OCI-LY7 (cell line): ENCODE results near the gene RHBDL1. TPM values are rescaled to one million over a fixed set of nuclear protein-coding genes. Genes with fewer than 3 reads are reported as not detected.
A peak's percentile ranks its signal among the peaks of the same experiment; 100 is the strongest.

ENCODE experiments used
- BruUV-seq: library from RNA; stranded (reverse); fragments of 400-500 nt; replicated peaks from 2 replicates; lab custom pipeline; 2021; lab: Mats Ljungman, UMichigan
- CTCF ChIA-PET: fragments of 300-600 bp; sonication (Branson Sonifier 250); formaldehyde crosslinking; loops from one replicate; lab custom pipeline; 2022; ENCODE audit warnings: antibody characterized with exemption; ENCODE audit not compliant: unreplicated experiment; lab: Charles Lee
- POLR2A ChIA-PET: fragments of 300-600 bp; sonication (Branson Sonifier 250); formaldehyde crosslinking; loops from one replicate; lab custom pipeline; 2022; ENCODE audit warnings: antibody characterized with exemption; lab: Charles Lee
- DNase-seq: peaks from one replicate; pipeline ENCODE4 v3.0.0-alpha.2; 2015; ENCODE audit warnings: low spot score
- H2AFZ ChIP-seq: fragments of 200-600 bp; sonication (generic), shearing (Covaris generic); 2 replicates; pipeline ENCODE4 v1.6.1; 2014; ENCODE audit warnings: mild to moderate bottlenecking, antibody characterized with exemption, low read length, moderate library complexity
- H3K27ac ChIP-seq: fragments of 200-600 bp; sonication (generic); 2 replicates; pipeline ENCODE4 v1.5.1; 2014; ENCODE audit warnings: mixed run types, low read depth, mild to moderate bottlenecking, moderate library complexity, low read length, inconsistent platforms; ENCODE audit not compliant: poor library complexity, severe bottlenecking
- H3K36me3 ChIP-seq: fragments of 200-600 bp; sonication (generic); 2 replicates; pipeline ENCODE4 v1.6.1; 2014; ENCODE audit warnings: mild to moderate bottlenecking, antibody characterized with exemption, low read length, moderate library complexity, mixed read lengths; ENCODE audit not compliant: insufficient read depth
- H3K4me1 ChIP-seq: fragments of 200-600 bp; sonication (generic); 2 replicates; pipeline ENCODE4 v1.5.1; 2014; ENCODE audit warnings: mild to moderate bottlenecking, low read length; ENCODE audit not compliant: insufficient read depth, poor library complexity, severe bottlenecking
- H3K4me2 ChIP-seq: fragments of 200-600 bp; sonication (generic); 2 replicates; pipeline ENCODE4 v1.6.1; 2014; ENCODE audit warnings: mild to moderate bottlenecking, low read length
- H3K4me3 ChIP-seq: fragments of 200-600 bp; sonication (generic); 2 replicates; pipeline ENCODE4 v1.5.1; 2014; ENCODE audit warnings: mild to moderate bottlenecking, low read depth, low read length; ENCODE audit not compliant: poor library complexity, severe bottlenecking
- H3K79me2 ChIP-seq: fragments of 200-600 bp; sonication (generic); 2 replicates; pipeline ENCODE4 v1.6.1; 2016; ENCODE audit warnings: low read depth, mild to moderate bottlenecking, low read length, moderate library complexity, mixed read lengths; ENCODE audit not compliant: insufficient read depth
- H3K9me2 ChIP-seq: fragments of 200-600 bp; sonication (generic); 2 replicates; pipeline ENCODE4 v1.6.1; 2016; ENCODE audit warnings: mild to moderate bottlenecking, low read length, mixed read lengths; ENCODE audit not compliant: insufficient read depth
- H3K9me3 ChIP-seq: fragments of 200-600 bp; sonication (generic); 2 replicates; pipeline ENCODE4 v1.6.1; 2014; ENCODE audit warnings: mild to moderate bottlenecking, mixed run types, low read length, mixed read lengths
- H4K20me1 ChIP-seq: fragments of 200-600 bp; sonication (generic); 2 replicates; pipeline ENCODE4 v1.6.1; 2014; ENCODE audit warnings: mild to moderate bottlenecking, antibody characterized with exemption, low read length, moderate library complexity, mixed read lengths; ENCODE audit not compliant: insufficient read depth
- CTCF ChIP-seq: fragments of 200-600 bp; sonication (generic); conservative IDR thresholded peaks from 2 replicates; pipeline ENCODE4 v1.5.1; 2014; ENCODE audit warnings: mild to moderate bottlenecking, antibody characterized with exemption, low read length, moderate library complexity, mixed read lengths
- EZH2phosphoT487 ChIP-seq: fragments of 200-600 bp; sonication (generic); IDR thresholded peaks from 2 replicates; pipeline ENCODE4 v1.6.1; 2018; ENCODE audit warnings: low read depth, borderline replicate concordance, mild to moderate bottlenecking, mixed run types, antibody characterized with exemption, low read length, moderate library complexity, mixed read lengths
- intact Hi-C: fragments of 100-400 bp; cut with micrococcal nuclease; formaldehyde crosslinking; loops from one replicate; pipeline ENCODE4 v1.10.0; 2022; ENCODE audit not compliant: unreplicated experiment
- total RNA-seq, 2 experiments: library from RNA; depleted of rRNA in 1 of 2; stranded (reverse); fragments of >200 nt in 1 of 2; shearing (Covaris generic) in 1 of 2; gene quantifications; 2 replicates each; pipeline ENCODE4 v1.2.3, GENCODE V29; 2014 to 2022

RHBDL1 gene
- total RNA-seq, 2 experiments from 2014 or later: 4.2 TPM

- Histone ChIP-seq H3K4me2 (peak overlapping the region; percentile 88), H3K4me3 (peak overlapping the region; percentile 95), H3K9me2 (no peaks in the 10 kb centered on the region), H3K9me3 (no peaks in the 10 kb centered on the region), H3K4me1 (peaks cover 63% of the 10 kb centered on the region), H4K20me1 (no peaks in the 10 kb centered on the region), H3K27ac (peak overlapping the region; percentile 93), H3K36me3 (0 out of 2 replicates have a peak, but pooled peaks cover 10% of the 10 kb centered on the region), H2AFZ (no peak overlapping the region), H3K79me2 (no peaks in the 10 kb centered on the region)
- BruUV-seq: TSS peak; percentile 77
- DNase-seq: no peak
- intact Hi-C loops: loop anchor here (2.0 to 5.0 kb wide), 2 partner anchors 17 to 40 kb away; partner anchors contain the start of genes JMJD8 and STUB1
- no peak for TF ChIP-seq EZH2phosphoT487
- no peak for TF ChIP-seq CTCF
- ChIA-PET CTCF (interaction anchor here (0.7 kb wide), 1 partner anchor 15 kb away, joined by 3 read pairs; no protein-coding TSS in a partner anchor), POLR2A (interaction anchor here (0.8 to 3.2 kb wide), 4 partner anchors 8 to 66 kb away, joined by 4 to 26 read pairs (median 6); partner anchors contain the start of genes CHTF18 and RPUSD1)
Observed at GRCh38 chr16:721765-722540, 46.5 kb downstream of the RHBDL1 start.

- peak overlapping the region; percentile 88 for H3K4me2 ChIP-seq
- H3K27ac ChIP-seq: no peak overlapping the region
Observed at GRCh38 chr16:722835-723633, 47.6 kb downstream of the RHBDL1 start.

More at GRCh38 chr16:722835-723633, 47.6 kb downstream of the RHBDL1 start:
- H3K9me2 ChIP-seq: no peaks in the 10 kb centered on the region
- H3K9me3 ChIP-seq: no peaks in the 10 kb centered on the region
- ChIA-PET CTCF (no interaction called here), POLR2A (no interaction called here)
- H3K36me3 ChIP-seq: 0 out of 2 replicates have a peak, but pooled peaks cover 10% of the 10 kb centered on the region
- no peaks in the 10 kb centered on the region for H3K79me2 ChIP-seq
- peaks cover 63% of the 10 kb centered on the region for H3K4me1 ChIP-seq
- no peak overlapping the region for H3K4me3 ChIP-seq
- no peak for TF ChIP-seq CTCF
- no peak overlapping the region for H2AFZ ChIP-seq
- no peaks in the 10 kb centered on the region for H4K20me1 ChIP-seq
- intact Hi-C loops: loop anchor here (5.0 kb wide), 1 partner anchor 41 kb away; the partner anchor contains the start of genes JMJD8 and STUB1
- BruUV-seq: no TSS peak
- DNase-seq: no peak
